ENCODE measurements around the gene MLEC. TPM values are rescaled to one million over a fixed set of nuclear protein-coding genes. Genes with fewer than 3 reads are reported as not detected.

Gene MLEC
- total and polyA plus RNA-seq, 2 of the 13 experiments (the other 11 are each of a cell fraction or from before 2014, with no cell fraction given), result 49.8 to 156 TPM

- FAIRE-seq (no peak), DNase-seq (ENCODE audit: low spot score) (no peak), ATAC-seq (no peak)
- WGBS (ENCODE audit: low lambda C conversion rate), result 3% methylated on average over 6 of the region's 6 CpGs
- peaks cover 68% of the 10 kb centered on the region for H3K4me1 ChIP-seq (ENCODE audit: insufficient read depth, low read length)
- no peak overlapping the region for H2AFZ ChIP-seq (ENCODE audit: low read length)
- ChIA-PET CTCF (ENCODE audit: low intra/inter-chr PET ratio, low total read pairs) (no interaction called here), POLR2A (no interaction called here)
- H4K20me1 ChIP-seq (ENCODE audit: insufficient read depth, low read length), result peaks cover 34% of the 10 kb centered on the region
- intact Hi-C loops (cut with micrococcal nuclease; ENCODE audit: unreplicated experiment), result loop anchor here (2.0 to 5.0 kb wide), 3 partner anchors 26 to 1389 kb away; partner anchors contain the start of gene MLXIP
- in situ Hi-C loops (cut with HindIII; ENCODE audit: extremely low pct_ligation_motif_present, low pct_unique_long_range_greater_than_20kb), result no loop called here
- H3K27me3 ChIP-seq (ENCODE audit: control insufficient read depth in 1 of 2, insufficient read depth in 2 of 2, low read length in 2 of 2), result no peaks in the 10 kb centered on the region
- H3K9me3 ChIP-seq (ENCODE audit: low read length), result no peaks in the 10 kb centered on the region
- H3K27ac ChIP-seq (ENCODE audit: extremely low read length, insufficient read depth, low read length), result peak overlapping the region; percentile 94
- H3K4me3 ChIP-seq (replicated peaks in 1 of 3; ENCODE audit: insufficient read depth in 1 of 3, low read depth in 2 of 3, low read length in 3 of 3), result peak overlapping the region; percentile 83 to 91 (median 86)
- no TSS peak for BruUV-seq (replicated peaks)
- H3K9ac ChIP-seq (ENCODE audit: insufficient read depth, low read depth, low read length), result peak overlapping the region; percentile 85
- TF ChIP-seq, protein P1, sequence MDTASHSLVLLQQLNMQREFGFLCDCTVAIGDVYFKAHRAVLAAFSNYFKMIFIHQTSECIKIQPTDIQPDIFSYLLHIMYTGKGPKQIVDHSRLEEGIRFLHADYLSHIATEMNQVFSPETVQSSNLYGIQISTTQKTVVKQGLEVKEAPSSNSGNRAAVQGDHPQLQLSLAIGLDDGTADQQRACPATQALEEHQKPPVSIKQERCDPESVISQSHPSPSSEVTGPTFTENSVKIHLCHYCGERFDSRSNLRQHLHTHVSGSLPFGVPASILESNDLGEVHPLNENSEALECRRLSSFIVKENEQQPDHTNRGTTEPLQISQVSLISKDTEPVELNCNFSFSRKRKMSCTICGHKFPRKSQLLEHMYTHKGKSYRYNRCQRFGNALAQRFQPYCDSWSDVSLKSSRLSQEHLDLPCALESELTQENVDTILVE (CRISPR knock-in tag; IDR thresholded peaks at IDR 0.05), result no peak
- TF ChIP-seq, protein P2, sequence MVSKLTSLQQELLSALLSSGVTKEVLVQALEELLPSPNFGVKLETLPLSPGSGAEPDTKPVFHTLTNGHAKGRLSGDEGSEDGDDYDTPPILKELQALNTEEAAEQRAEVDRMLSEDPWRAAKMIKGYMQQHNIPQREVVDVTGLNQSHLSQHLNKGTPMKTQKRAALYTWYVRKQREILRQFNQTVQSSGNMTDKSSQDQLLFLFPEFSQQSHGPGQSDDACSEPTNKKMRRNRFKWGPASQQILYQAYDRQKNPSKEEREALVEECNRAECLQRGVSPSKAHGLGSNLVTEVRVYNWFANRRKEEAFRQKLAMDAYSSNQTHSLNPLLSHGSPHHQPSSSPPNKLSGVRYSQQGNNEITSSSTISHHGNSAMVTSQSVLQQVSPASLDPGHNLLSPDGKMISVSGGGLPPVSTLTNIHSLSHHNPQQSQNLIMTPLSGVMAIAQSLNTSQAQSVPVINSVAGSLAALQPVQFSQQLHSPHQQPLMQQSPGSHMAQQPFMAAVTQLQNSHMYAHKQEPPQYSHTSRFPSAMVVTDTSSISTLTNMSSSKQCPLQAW (CRISPR knock-in tag; IDR thresholded peaks at IDR 0.05), result 0 out of 2 replicates have a peak, but pooled peaks have one; percentile 21
- peak; percentile 15 for TF ChIP-seq ZNF18 (CRISPR knock-in tag; IDR thresholded peaks at IDR 0.05; ENCODE audit: insufficient replicate concordance)
- 0 out of 2 replicates have a peak, but pooled peaks have one; percentile 20 for TF ChIP-seq ZNF777 (CRISPR knock-in tag; IDR thresholded peaks at IDR 0.05)
- no peak for TF ChIP-seq ATF7-NPFF (CRISPR knock-in tag; IDR thresholded peaks at IDR 0.05; ENCODE audit: low read depth)
- TF ChIP-seq ZNF709 (CRISPR knock-in tag; IDR thresholded peaks at IDR 0.05), result no peak
- TF ChIP-seq USF2 (IDR thresholded peaks at IDR 0.05; ENCODE audit: low read depth, low read length), result no peak
- TF ChIP-seq USF2 (CRISPR knock-in tag; IDR thresholded peaks at IDR 0.05; ENCODE audit: borderline replicate concordance), result no peak
- 0 out of 2 replicates have a peak, but pooled peaks have one; percentile 26 for TF ChIP-seq MAFF (IDR thresholded peaks at IDR 0.05; ENCODE audit: low read depth, low read length)
- 0 out of 2 replicates have a peak, but pooled peaks have one; percentile 10 for TF ChIP-seq TGIF2 (CRISPR knock-in tag; IDR thresholded peaks at IDR 0.05)
- TF ChIP-seq, protein P3, sequence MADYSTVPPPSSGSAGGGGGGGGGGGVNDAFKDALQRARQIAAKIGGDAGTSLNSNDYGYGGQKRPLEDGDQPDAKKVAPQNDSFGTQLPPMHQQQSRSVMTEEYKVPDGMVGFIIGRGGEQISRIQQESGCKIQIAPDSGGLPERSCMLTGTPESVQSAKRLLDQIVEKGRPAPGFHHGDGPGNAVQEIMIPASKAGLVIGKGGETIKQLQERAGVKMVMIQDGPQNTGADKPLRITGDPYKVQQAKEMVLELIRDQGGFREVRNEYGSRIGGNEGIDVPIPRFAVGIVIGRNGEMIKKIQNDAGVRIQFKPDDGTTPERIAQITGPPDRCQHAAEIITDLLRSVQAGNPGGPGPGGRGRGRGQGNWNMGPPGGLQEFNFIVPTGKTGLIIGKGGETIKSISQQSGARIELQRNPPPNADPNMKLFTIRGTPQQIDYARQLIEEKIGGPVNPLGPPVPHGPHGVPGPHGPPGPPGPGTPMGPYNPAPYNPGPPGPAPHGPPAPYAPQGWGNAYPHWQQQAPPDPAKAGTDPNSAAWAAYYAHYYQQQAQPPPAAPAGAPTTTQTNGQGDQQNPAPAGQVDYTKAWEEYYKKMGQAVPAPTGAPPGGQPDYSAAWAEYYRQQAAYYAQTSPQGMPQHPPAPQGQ (CRISPR knock-in tag; IDR thresholded peaks at IDR 0.05; ENCODE audit: borderline replicate concordance), result no peak
- no peak for TF ChIP-seq MAF1 (CRISPR knock-in tag; IDR thresholded peaks at IDR 0.05; ENCODE audit: borderline replicate concordance)
- peak; percentile 45; the same call in 1 of the 2 replicates for TF ChIP-seq SAP130 (CRISPR knock-in tag; IDR thresholded peaks at IDR 0.05; ENCODE audit: low read depth)
- H3K36me3 ChIP-seq (replicated peaks in 1 of 2; ENCODE audit: control insufficient read depth in 1 of 2, insufficient read depth in 2 of 2, low read length in 2 of 2), result peaks cover 0 to 5% of the 10 kb centered on the region in 2 experiments; a peak in 1 of 5 replicates
- peak overlapping the region; percentile 86 for H3K4me2 ChIP-seq (ENCODE audit: low read depth, low read length)
- peaks cover 64% of the 10 kb centered on the region for H3K79me2 ChIP-seq (ENCODE audit: insufficient read depth, low read length)
These were observed 1.6 kb downstream of the MLEC start for GRCh38 chr12:120688527-120689071.
